Neural cell (in vitro differentiated cells): ENCODE results near the gene STX1A. TPM values are rescaled to one million over a fixed set of nuclear protein-coding genes. Genes with fewer than 3 reads are reported as not detected.
"Not testable (repeated sequence)": the region's sequence is repeated elsewhere in the genome, so short reads cannot be mapped to it uniquely, and the experiment has no call there.

ENCODE experiments used
- H2AFZ ChIP-seq: fragments of 200-600, 300-800 bp; sonication (generic), shearing (Covaris generic); 2 replicates; pipeline ENCODE4 v1.6.0; 2014; ENCODE audit warnings: low read depth, mild to moderate bottlenecking, antibody characterized with exemption, low read length, moderate library complexity
- H3F3A ChIP-seq: fragments of 200-600 bp; shearing (Covaris generic); 2 replicates; pipeline ENCODE4 v1.6.1; 2016; ENCODE audit warnings: mild to moderate bottlenecking, moderate library complexity, mixed read lengths, antibody characterized with exemption, low read length; ENCODE audit not compliant: insufficient read depth, poor library complexity, severe bottlenecking
- H3K27ac ChIP-seq: fragments of 200-600, 300-800 bp; sonication (generic), shearing (Covaris generic); 2 replicates; pipeline ENCODE4 v1.5.1; 2014; ENCODE audit warnings: mild to moderate bottlenecking, low read length, moderate library complexity
- H3K27me3 ChIP-seq: fragments of 300-800, 200-600 bp; sonication (generic), shearing (Covaris generic); 2 replicates; pipeline ENCODE4 v1.6.0; 2014; ENCODE audit warnings: mild to moderate bottlenecking, low read depth, low read length, moderate library complexity; ENCODE audit not compliant: insufficient read depth
- H3K36me3 ChIP-seq: fragments of 300-800, 200-600 bp; sonication (generic), shearing (Covaris generic); 2 replicates; pipeline ENCODE4 v1.5.1; 2014; ENCODE audit warnings: mild to moderate bottlenecking, antibody characterized with exemption, low read length, moderate library complexity; ENCODE audit not compliant: insufficient read depth
- H3K4me2 ChIP-seq: fragments of 300-800, 200-600 bp; sonication (generic), shearing (Covaris generic); 2 replicates; pipeline ENCODE4 v1.6.0; 2014; ENCODE audit warnings: mild to moderate bottlenecking, low read length
- H3K4me3 ChIP-seq: fragments of 300-800, 200-600 bp; sonication (generic), shearing (Covaris generic); 2 replicates; pipeline ENCODE4 v1.5.1; 2014; ENCODE audit warnings: mild to moderate bottlenecking, low read length, moderate library complexity
- H3K79me2 ChIP-seq: fragments of 200-600 bp; shearing (Covaris generic); replicated peaks from 2 replicates; pipeline ENCODE4 v1.6.0; 2014; ENCODE audit warnings: mild to moderate bottlenecking, low read length, moderate library complexity; ENCODE audit not compliant: insufficient read depth
- H3K9ac ChIP-seq: fragments of 300-800, 200-600 bp; sonication (generic), shearing (Covaris generic); 2 replicates; pipeline ENCODE4 v1.6.1; 2016; ENCODE audit warnings: mild to moderate bottlenecking, low read length, mixed read lengths
- H3K9me2 ChIP-seq: fragments of 200-600 bp; shearing (Covaris generic); 2 replicates; pipeline ENCODE4 v1.6.1; 2016; ENCODE audit warnings: mild to moderate bottlenecking, low read length, mixed read lengths; ENCODE audit not compliant: insufficient read depth
- H3K9me3 ChIP-seq: fragments of 200-600, 300-800 bp; sonication (generic), shearing (Covaris generic); 2 replicates; pipeline ENCODE4 v1.6.1; 2016; ENCODE audit warnings: mild to moderate bottlenecking, mixed run types, low read length, moderate library complexity, mixed read lengths
- H4K20me1 ChIP-seq: fragments of 200-600 bp; shearing (Covaris generic); 2 replicates; pipeline ENCODE4 v1.6.1; 2016; ENCODE audit warnings: mild to moderate bottlenecking, mixed run types; ENCODE audit not compliant: insufficient read depth
- EP300 ChIP-seq: fragments of 450-650 bp; conservative IDR thresholded peaks from 2 replicates; pipeline ENCODE4 v1.6.1; 2014; ENCODE audit warnings: antibody characterized with exemption, mild to moderate bottlenecking, moderate library complexity; ENCODE audit not compliant: poor library complexity, severe bottlenecking
- EZH2 ChIP-seq: fragments of 200-600, 300-800 bp; shearing (Covaris generic), sonication (generic); IDR thresholded peaks from 2 replicates; pipeline ENCODE4 v1.6.1; 2014; ENCODE audit warnings: antibody characterized with exemption, low read length, borderline replicate concordance, mild to moderate bottlenecking; ENCODE audit not compliant: insufficient read depth, poor library complexity, severe bottlenecking
- MXI1 ChIP-seq: fragments of 450-650 bp; conservative IDR thresholded peaks from 2 replicates; pipeline ENCODE4 v1.6.1; 2014; ENCODE audit warnings: antibody characterized with exemption, mild to moderate bottlenecking; ENCODE audit not compliant: poor library complexity, severe bottlenecking
- POLR2AphosphoS5 ChIP-seq: IDR thresholded peaks from 2 replicates; pipeline ENCODE4 v1.6.1; 2012
- RAD21 ChIP-seq: fragments of 450-650 bp; conservative IDR thresholded peaks from 2 replicates; pipeline ENCODE4 v1.6.1; 2014; ENCODE audit warnings: antibody characterized with exemption, mild to moderate bottlenecking, moderate library complexity
- SMC3 ChIP-seq: fragments of 450-650 bp; conservative IDR thresholded peaks from 2 replicates; pipeline ENCODE4 v1.6.1; 2014; ENCODE audit warnings: antibody characterized with exemption, mild to moderate bottlenecking, moderate library complexity; ENCODE audit not compliant: poor library complexity
- TAF1 ChIP-seq: IDR thresholded peaks from 2 replicates; pipeline ENCODE4 v1.6.1; 2012; ENCODE audit warnings: low read depth
- polyA plus RNA-seq: library from polyadenylated mRNA; depleted of rRNA; stranded (reverse); fragments of >200 nt; gene quantifications from 2 replicates; pipeline ENCODE4 v1.2.3, GENCODE V29; 2014
- TF ChIP-seq, protein P1 (sequence below): IDR thresholded peaks from 2 replicates; pipeline ENCODE4 v1.6.1; 2012; ENCODE audit warnings: borderline replicate concordance
- TF ChIP-seq, protein P2 (sequence below): fragments of 450-650 bp; IDR thresholded peaks from 2 replicates; pipeline ENCODE4 v1.5.1; 2014; ENCODE audit warnings: antibody characterized with exemption, mild to moderate bottlenecking, moderate library complexity; ENCODE audit not compliant: poor library complexity, severe bottlenecking

The STX1A gene
- polyA plus RNA-seq, 1 donor from 2014 or later, result 123 TPM

DNA sequence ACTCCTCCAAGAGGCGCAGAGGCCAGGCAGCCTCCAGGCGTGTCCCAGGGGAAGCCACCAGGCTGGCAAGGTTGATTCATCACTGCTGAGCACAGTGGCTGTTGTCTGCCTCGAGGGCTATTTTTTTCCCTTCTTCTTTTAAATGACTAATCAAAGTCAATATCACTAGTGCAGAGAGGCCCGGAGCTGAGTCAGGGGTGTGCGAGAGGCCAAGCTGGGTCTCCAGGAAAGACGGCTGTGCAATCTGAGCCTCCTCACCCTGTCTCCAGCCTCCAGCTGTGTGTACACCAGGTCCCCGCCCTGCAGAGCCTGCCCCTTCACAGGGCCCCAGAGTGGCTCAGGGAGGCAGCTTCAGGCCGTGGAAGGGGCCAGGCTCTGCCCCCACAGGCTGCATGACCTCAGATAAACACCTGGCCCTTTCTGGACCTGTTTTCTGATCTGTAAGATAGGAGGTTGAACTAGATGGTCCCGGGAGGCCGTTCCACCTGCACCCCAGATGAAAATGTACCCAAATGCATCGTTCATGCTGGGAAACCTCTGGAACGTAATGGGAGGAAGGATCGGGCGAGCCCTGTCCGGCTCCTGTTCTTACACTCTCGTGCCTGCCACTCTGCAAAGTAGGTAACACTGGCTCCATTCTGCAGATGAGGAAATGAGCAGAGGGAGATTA, 3.7 kb downstream of the STX1A start:
- no peak overlapping the region for H3K27ac ChIP-seq
- TF ChIP-seq EZH2 (no peak), RAD21 (no peak), MXI1 (no peak), POLR2AphosphoS5 (no peak), EP300 (no peak), SMC3 (no peak), TAF1 (no peak)
- TF ChIP-seq, protein P1, sequence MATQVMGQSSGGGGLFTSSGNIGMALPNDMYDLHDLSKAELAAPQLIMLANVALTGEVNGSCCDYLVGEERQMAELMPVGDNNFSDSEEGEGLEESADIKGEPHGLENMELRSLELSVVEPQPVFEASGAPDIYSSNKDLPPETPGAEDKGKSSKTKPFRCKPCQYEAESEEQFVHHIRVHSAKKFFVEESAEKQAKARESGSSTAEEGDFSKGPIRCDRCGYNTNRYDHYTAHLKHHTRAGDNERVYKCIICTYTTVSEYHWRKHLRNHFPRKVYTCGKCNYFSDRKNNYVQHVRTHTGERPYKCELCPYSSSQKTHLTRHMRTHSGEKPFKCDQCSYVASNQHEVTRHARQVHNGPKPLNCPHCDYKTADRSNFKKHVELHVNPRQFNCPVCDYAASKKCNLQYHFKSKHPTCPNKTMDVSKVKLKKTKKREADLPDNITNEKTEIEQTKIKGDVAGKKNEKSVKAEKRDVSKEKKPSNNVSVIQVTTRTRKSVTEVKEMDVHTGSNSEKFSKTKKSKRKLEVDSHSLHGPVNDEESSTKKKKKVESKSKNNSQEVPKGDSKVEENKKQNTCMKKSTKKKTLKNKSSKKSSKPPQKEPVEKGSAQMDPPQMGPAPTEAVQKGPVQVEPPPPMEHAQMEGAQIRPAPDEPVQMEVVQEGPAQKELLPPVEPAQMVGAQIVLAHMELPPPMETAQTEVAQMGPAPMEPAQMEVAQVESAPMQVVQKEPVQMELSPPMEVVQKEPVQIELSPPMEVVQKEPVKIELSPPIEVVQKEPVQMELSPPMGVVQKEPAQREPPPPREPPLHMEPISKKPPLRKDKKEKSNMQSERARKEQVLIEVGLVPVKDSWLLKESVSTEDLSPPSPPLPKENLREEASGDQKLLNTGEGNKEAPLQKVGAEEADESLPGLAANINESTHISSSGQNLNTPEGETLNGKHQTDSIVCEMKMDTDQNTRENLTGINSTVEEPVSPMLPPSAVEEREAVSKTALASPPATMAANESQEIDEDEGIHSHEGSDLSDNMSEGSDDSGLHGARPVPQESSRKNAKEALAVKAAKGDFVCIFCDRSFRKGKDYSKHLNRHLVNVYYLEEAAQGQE, result no peak
- TF ChIP-seq, protein P2, sequence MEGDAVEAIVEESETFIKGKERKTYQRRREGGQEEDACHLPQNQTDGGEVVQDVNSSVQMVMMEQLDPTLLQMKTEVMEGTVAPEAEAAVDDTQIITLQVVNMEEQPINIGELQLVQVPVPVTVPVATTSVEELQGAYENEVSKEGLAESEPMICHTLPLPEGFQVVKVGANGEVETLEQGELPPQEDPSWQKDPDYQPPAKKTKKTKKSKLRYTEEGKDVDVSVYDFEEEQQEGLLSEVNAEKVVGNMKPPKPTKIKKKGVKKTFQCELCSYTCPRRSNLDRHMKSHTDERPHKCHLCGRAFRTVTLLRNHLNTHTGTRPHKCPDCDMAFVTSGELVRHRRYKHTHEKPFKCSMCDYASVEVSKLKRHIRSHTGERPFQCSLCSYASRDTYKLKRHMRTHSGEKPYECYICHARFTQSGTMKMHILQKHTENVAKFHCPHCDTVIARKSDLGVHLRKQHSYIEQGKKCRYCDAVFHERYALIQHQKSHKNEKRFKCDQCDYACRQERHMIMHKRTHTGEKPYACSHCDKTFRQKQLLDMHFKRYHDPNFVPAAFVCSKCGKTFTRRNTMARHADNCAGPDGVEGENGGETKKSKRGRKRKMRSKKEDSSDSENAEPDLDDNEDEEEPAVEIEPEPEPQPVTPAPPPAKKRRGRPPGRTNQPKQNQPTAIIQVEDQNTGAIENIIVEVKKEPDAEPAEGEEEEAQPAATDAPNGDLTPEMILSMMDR, result no peak
- H3K9me2 ChIP-seq, result no peaks in the 10 kb centered on the region
- no peaks in the 10 kb centered on the region for H4K20me1 ChIP-seq
- H3K27me3 ChIP-seq, result peaks cover 5% of the 10 kb centered on the region
- H3K36me3 ChIP-seq, result no peaks in the 10 kb centered on the region
- H3K4me3 ChIP-seq, result no peak overlapping the region
- H3F3A ChIP-seq, result no peaks in the 10 kb centered on the region
- H3K9ac ChIP-seq, result no peak overlapping the region
- no peak overlapping the region for H3K4me2 ChIP-seq
- no peaks in the 10 kb centered on the region for H3K9me3 ChIP-seq
- peaks cover 10% of the 10 kb centered on the region for H3K79me2 ChIP-seq
- no peak overlapping the region for H2AFZ ChIP-seq

DNA sequence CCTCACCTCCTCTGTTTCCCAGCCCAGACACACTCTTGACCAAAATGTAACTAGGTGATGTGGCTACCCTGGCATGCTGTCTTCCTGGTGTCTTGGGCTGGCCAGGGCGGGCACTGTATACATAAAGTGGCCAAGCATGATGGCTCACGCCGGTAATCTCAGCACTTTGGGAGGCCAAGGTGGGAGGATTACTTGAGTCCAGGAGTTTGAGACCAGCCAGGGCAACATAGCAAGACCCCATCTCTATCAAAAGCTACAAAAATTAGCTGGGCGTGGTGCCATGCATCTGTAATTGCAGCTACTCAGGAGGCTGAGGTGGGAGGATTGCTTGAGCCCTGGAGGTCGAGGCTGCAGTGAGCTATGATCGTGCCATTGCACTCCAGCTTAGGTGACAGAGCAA, 6.2 kb downstream of the STX1A start:
- H2AFZ ChIP-seq, H3K4me3 ChIP-seq, H3K27me3 ChIP-seq, H3K9ac ChIP-seq, H3F3A ChIP-seq, H3K9me2 ChIP-seq, H3K4me2 ChIP-seq, H4K20me1 ChIP-seq, H3K27ac ChIP-seq, H3K79me2 ChIP-seq, H3K36me3 ChIP-seq, H3K9me3 ChIP-seq: not testable (repeated sequence)

DNA sequence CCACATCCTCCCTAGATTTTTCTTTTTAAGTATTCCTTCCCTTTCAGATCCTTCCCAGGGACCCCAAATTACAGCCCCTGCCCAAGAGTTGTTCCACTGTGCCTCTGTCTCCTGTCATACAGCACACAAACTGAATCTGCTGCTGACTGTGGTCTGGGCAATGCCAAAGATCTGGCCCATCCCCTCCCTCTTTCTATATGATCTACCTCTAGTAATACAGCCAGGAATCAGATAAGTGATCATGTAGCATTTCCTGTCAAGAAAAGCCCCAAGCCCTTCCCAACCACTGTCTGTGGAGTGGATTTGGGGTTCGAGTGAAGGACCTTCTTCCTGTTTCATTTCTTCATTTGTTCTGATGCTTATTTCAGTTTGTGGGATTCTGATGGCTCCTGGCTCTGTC, 6.7 kb downstream of the STX1A start:
- H3K4me2 ChIP-seq, result no peak overlapping the region
- H3F3A ChIP-seq, result no peaks in the 10 kb centered on the region
- H3K27ac ChIP-seq, result no peak overlapping the region
- H2AFZ ChIP-seq, result no peak overlapping the region
- no peak overlapping the region for H3K9ac ChIP-seq
- no peak overlapping the region for H3K4me3 ChIP-seq
- no peaks in the 10 kb centered on the region for H3K9me2 ChIP-seq
- no peak for TF ChIP-seq SMC3
- TF ChIP-seq EZH2, result no peak
- TF ChIP-seq TAF1, result no peak
- TF ChIP-seq, protein P2, result no peak
- TF ChIP-seq POLR2AphosphoS5, result no peak
- no peak for TF ChIP-seq EP300
- no peak for TF ChIP-seq MXI1
- no peak for TF ChIP-seq RAD21
- TF ChIP-seq, protein P1, result no peak
- no peaks in the 10 kb centered on the region for H4K20me1 ChIP-seq
- no peaks in the 10 kb centered on the region for H3K27me3 ChIP-seq
- no peaks in the 10 kb centered on the region for H3K79me2 ChIP-seq
- H3K36me3 ChIP-seq, result no peaks in the 10 kb centered on the region
- no peaks in the 10 kb centered on the region for H3K9me3 ChIP-seq
